K562 (cell line): ENCODE results near the gene HSF2. TPM values are rescaled to one million over a fixed set of nuclear protein-coding genes. Genes with fewer than 3 reads are reported as not detected.
A peak's percentile ranks its signal among the peaks of the same experiment; 100 is the strongest.

Source experiments
- ATAC-seq: fragments of 200-7000 bp; cut with Tn5 transposase; 3 replicates; pipeline ENCODE4 v1.9.1; 2020; ENCODE audit warnings: moderate library complexity
- BruUV-seq: library from RNA; stranded (reverse); fragments of 400-500 nt; replicated peaks from 2 replicates; lab custom pipeline; 2021; lab: Mats Ljungman, UMichigan
- CTCF ChIA-PET: fragments of 300-600 bp; formaldehyde crosslinking; extraction: SDS; loops from one replicate; lab custom pipeline; 2021; ENCODE audit warnings: low intra/inter-chr PET ratio; lab: Yijun Ruan, JAX
- POLR2A ChIA-PET: fragments of 300-600, 350-650 bp; sonication (Branson Sonifier 250); formaldehyde crosslinking; extraction: SDS; loops from one replicate; lab custom pipeline; 2021; ENCODE audit warnings: antibody characterized with exemption, inconsistent platforms; lab: Yijun Ruan, JAX
- DNase-seq, 4 experiments: peaks; one replicate each; pipeline versions ENCODE4 v3.0.0 to v3.0.0-alpha.2; 2011 to 2018; ENCODE audit warnings: low spot score in 3 of 4, mixed read lengths in 3 of 4; ENCODE audit errors: extremely low read depth in 1 of 4
- FAIRE-seq: peaks from 2 replicates; lab custom pipeline; 2011; peaks lifted over from hg19 to GRCh38; lab: Jason Lieb, UNC
- H2AFZ ChIP-seq: 2 replicates; pipeline ENCODE4 v1.6.0; 2011; ENCODE audit warnings: low read depth, low read length, control low read depth, inconsistent platforms
- H3K27ac ChIP-seq: fragments of 200-600 bp; 3 replicates; pipeline ENCODE4 v1.8.0; 2011; ENCODE audit warnings: low read depth, mild to moderate bottlenecking, control low read depth, inconsistent platforms, low read length, moderate library complexity, mixed read lengths; ENCODE audit errors: extremely low read depth
- H3K27me3 ChIP-seq, 2 experiments: fragments of 300-600 bp in 1 of 2; 2 replicates in 1 of 2; 3 replicates in 1 of 2; pipeline versions ENCODE4 v1.6.0 to v1.8.0; 2011; ENCODE audit warnings: inconsistent platforms in 2 of 2, low read length in 2 of 2, mild to moderate bottlenecking in 1 of 2, mixed read lengths in 1 of 2, moderate library complexity in 1 of 2; ENCODE audit not compliant: control insufficient read depth in 2 of 2, insufficient read depth in 2 of 2
- H3K36me3 ChIP-seq: fragments of 300-600 bp; 3 replicates; pipeline ENCODE4 v1.8.0; 2011; ENCODE audit warnings: mild to moderate bottlenecking, low read length, inconsistent platforms; ENCODE audit not compliant: control insufficient read depth, insufficient read depth
- H3K4me1 ChIP-seq, 2 experiments: fragments of 200-600 bp in 1 of 2; replicated peaks in 1 of 2; 2 replicates in 1 of 2; 3 replicates in 1 of 2; pipeline versions ENCODE4 v1.5.1 to v1.8.0; 2011; ENCODE audit warnings: inconsistent platforms in 2 of 2, low read length in 2 of 2, mild to moderate bottlenecking in 1 of 2, mixed read lengths in 1 of 2, moderate library complexity in 1 of 2; ENCODE audit not compliant: control insufficient read depth in 2 of 2, insufficient read depth in 2 of 2
- H3K4me2 ChIP-seq: 2 replicates; pipeline ENCODE4 v1.6.1; 2011; ENCODE audit warnings: low read length, control low read depth, inconsistent platforms, mixed read lengths; ENCODE audit not compliant: insufficient read depth
- H3K4me3 ChIP-seq: fragments of 200-600 bp; sonication (generic), shearing (Covaris generic); 2 replicates; pipeline ENCODE4 v1.5.1; 2016; ENCODE audit warnings: control low read depth, inconsistent platforms
- H3K79me2 ChIP-seq: fragments of 200-600 bp; 3 replicates; pipeline ENCODE4 v1.8.0; 2011; ENCODE audit warnings: low read length, inconsistent platforms; ENCODE audit not compliant: control insufficient read depth, insufficient read depth
- H3K9ac ChIP-seq, 2 experiments: 2 replicates each; pipeline versions ENCODE4 v1.6.0 to v1.6.1; 2011; ENCODE audit warnings: low read depth in 2 of 2, low read length in 2 of 2, control low read depth in 1 of 2, inconsistent platforms in 1 of 2, mild to moderate bottlenecking in 1 of 2, mixed read lengths in 1 of 2; ENCODE audit not compliant: insufficient read depth in 1 of 2
- H3K9me1 ChIP-seq: one replicate; pipeline ENCODE4 v1.6.0; 2011; ENCODE audit warnings: inconsistent platforms, mild to moderate bottlenecking, low read length, moderate library complexity; ENCODE audit not compliant: control insufficient read depth, insufficient read depth
- H3K9me3 ChIP-seq: replicated peaks from 2 replicates; pipeline ENCODE4 v1.5.1; 2011; ENCODE audit warnings: low read depth, low read length, inconsistent platforms; ENCODE audit not compliant: control insufficient read depth, insufficient read depth
- H4K20me1 ChIP-seq: replicated peaks from 2 replicates; pipeline ENCODE4 v1.6.1; 2011; ENCODE audit warnings: low read length, inconsistent platforms, mixed read lengths; ENCODE audit not compliant: control insufficient read depth, insufficient read depth
- HMBOX1 ChIP-seq: sonication (generic); IDR thresholded peaks from 2 replicates; pipeline ENCODE4 v1.6.1; 2016
- MEIS2 ChIP-seq: fragments of 450-650 bp; IDR thresholded peaks from 2 replicates; pipeline ENCODE4 v1.6.1; 2014; ENCODE audit warnings: mild to moderate bottlenecking; ENCODE audit not compliant: partially characterized antibody
- NFIC ChIP-seq: fragments of 450-650 bp; IDR thresholded peaks from 2 replicates; pipeline ENCODE4 v1.6.1; 2017; ENCODE audit warnings: mild to moderate bottlenecking, inconsistent platforms
- NRF1 ChIP-seq, 2 experiments: fragments of 450-650 bp; IDR thresholded peaks in 1 of 2; conservative IDR thresholded peaks in 1 of 2; 2 replicates each; pipeline ENCODE4 v1.6.1; 2014; ENCODE audit warnings: mild to moderate bottlenecking in 2 of 2
- STAG1 ChIP-seq: sonication (generic); formaldehyde crosslinking; IDR thresholded peaks from 2 replicates; pipeline ENCODE4 v1.5.0; 2020; ENCODE audit warnings: missing genetic modification reagents, borderline replicate concordance
- TEAD4 ChIP-seq, 2 experiments: sonication (generic) in 1 of 2; formaldehyde crosslinking in 1 of 2; IDR thresholded peaks; 2 replicates each; pipeline versions ENCODE4 v1.6.1 to v1.8.0; 2012 to 2022; ENCODE audit warnings: borderline replicate concordance in 1 of 2, inconsistent platforms in 1 of 2, low read length in 1 of 2, mild to moderate bottlenecking in 1 of 2, missing genetic modification reagents in 1 of 2
- USF2 ChIP-seq: sonication (generic); formaldehyde crosslinking; IDR thresholded peaks from 2 replicates; pipeline ENCODE4 v1.5.0; 2020; ENCODE audit warnings: missing genetic modification reagents
- ZBTB11 ChIP-seq, 3 experiments: fragments of 200-800 bp in 1 of 3; fragments of 250-450 bp in 1 of 3; fragments of 450-650 bp in 1 of 3; sonication (Bioruptor Pico) in 1 of 3; sonication (Bioruptor generic) in 1 of 3; formaldehyde crosslinking in 1 of 3; IDR thresholded peaks; 2 replicates each; pipeline versions ENCODE4 v1.6.1 to v1.8.0; 2016 to 2022; ENCODE audit warnings: mild to moderate bottlenecking in 2 of 3, missing genetic modification characterization in 2 of 3, missing compliant biosample characterization in 1 of 3, moderate library complexity in 1 of 3
- ZSCAN29 ChIP-seq: fragments of 450-650 bp; IDR thresholded peaks from 2 replicates; pipeline ENCODE4 v1.6.1; 2017
- WGBS: fragments of 100-300 bp; shearing (Covaris generic); methylation state at CpG from one replicate; pipeline ENCODE4 v1.1.6; 2016; ENCODE audit warnings: low coverage, mixed read lengths; ENCODE audit not compliant: insufficient coverage; ENCODE audit errors: missing lambda C conversion rate; 5-methylcytosine and 5-hydroxymethylcytosine counted together
- in situ Hi-C: fragments of 300-500 bp; cut with MboI; formaldehyde crosslinking; loops from 4 replicates; pipeline ENCODE4 v1.15.0; 2018; ENCODE audit warnings: inconsistent platforms, mixed read lengths
- intact Hi-C: fragments of 100-400 bp; cut with micrococcal nuclease; formaldehyde crosslinking; loops from 2 replicates; pipeline ENCODE4 v1.14.2; 2022
- polyA plus RNA-seq, 8 experiments: library from polyadenylated mRNA; depleted of rRNA in 4 of 8; stranded (reverse) in 5 of 8; unstranded in 3 of 8; fragments of >200 nt; fragmentation: Nextera tagmentation in 2 of 8; fragmentation: Illumina TruSeq in 1 of 8; extraction: Ambion mirVana in 2 of 8; extraction: Trizol in 1 of 8; gene quantifications; 2 replicates each; pipeline versions ENCODE4 v1.2.1 to v1.2.3, GENCODE V29; 2011 to 2014; ENCODE audit warnings: inconsistent platforms in 1 of 8, missing spikeins in 1 of 8
- total RNA-seq, 7 experiments: library from RNA; depleted of rRNA in 6 of 7; stranded (reverse); fragments of >200 nt in 6 of 7; fragmentation: Illumina TruSeq in 2 of 7; extraction: Trizol in 2 of 7; gene quantifications; 2 replicates each; pipeline versions ENCODE4 v1.2.1 to v1.2.3, GENCODE V29; 2011 to 2021; ENCODE audit warnings: low replicate concordance in 1 of 7

HSF2 gene
- total and polyA plus RNA-seq, 9 of the 15 experiments (the other 6 are each of a cell fraction or from before 2014, with no cell fraction given), result 19.1 to 73.1 (median 29.2) TPM

- ChIA-PET CTCF (no interaction called here), POLR2A (no interaction called here)
- no peaks in the 10 kb centered on the region for H3K9me3 ChIP-seq
- H3K9me1 ChIP-seq, result no peaks in the 10 kb centered on the region
- BruUV-seq, result no TSS peak
- peak overlapping the region; percentile 89 for H2AFZ ChIP-seq
- H4K20me1 ChIP-seq, result no peaks in the 10 kb centered on the region
- H3K4me3 ChIP-seq, result no peak overlapping the region
- H3K27me3 ChIP-seq, result no peaks in the 10 kb centered on the region
- H3K4me1 ChIP-seq, result peaks cover 0 to 3% of the 10 kb centered on the region in 2 experiments; a peak in 3 of 5 replicates
- TF ChIP-seq MEIS2 (no peak), NRF1 (conservative IDR thresholded peaks at IDR 0.05 in 1 of 2, IDR thresholded peaks at IDR 0.05 in 1 of 2) (peak in 1 of 2 experiments; percentile 53; a peak in 3 of 4 replicates), HMBOX1 (peak; percentile 57; the same call in 1 of the 2 replicates)
- H3K27ac ChIP-seq, result peak overlapping the region; percentile 60; the same call in 1 of the 3 replicates
- peak in 1 of 4 experiments; percentile 64 for DNase-seq
- in situ Hi-C loops, result no loop called here
- peak; percentile 78 for ATAC-seq
- H3K36me3 ChIP-seq, result no peaks in the 10 kb centered on the region
- intact Hi-C loops, result no loop called here
- 27% methylated on average over 8 of the region's 8 CpGs for WGBS
- no peak overlapping the region for H3K9ac ChIP-seq
- peak overlapping the region; percentile 41; the same call in 1 of the 2 replicates for H3K4me2 ChIP-seq
- H3K79me2 ChIP-seq, result no peaks in the 10 kb centered on the region
- FAIRE-seq, result no peak
These were observed 6.0 kb upstream of the HSF2 start for GRCh38 chr6:122393351-122393896.

GRCh38 chr6:122394016-122394415 lies 5.4 kb upstream of the HSF2 start:
- BruUV-seq, result no TSS peak
- WGBS, result 51% methylated on average over 5 of the region's 5 CpGs
- POLR2A ChIA-PET, result no interaction called here

More at GRCh38 chr6:122394016-122394415, 5.4 kb upstream of the HSF2 start:
- H3K4me3 ChIP-seq, result no peak overlapping the region
- no peaks in the 10 kb centered on the region for H3K36me3 ChIP-seq
- no peaks in the 10 kb centered on the region for H4K20me1 ChIP-seq
- no peak for FAIRE-seq
- no peaks in the 10 kb centered on the region for H3K9me3 ChIP-seq
- ATAC-seq, result peak; percentile 33
- in situ Hi-C loops (no loop called here), intact Hi-C loops (no loop called here)
- DNase-seq, result no peak
- no peak overlapping the region; the same call in 1 of the 2 replicates for H3K4me2 ChIP-seq
- H3K9ac ChIP-seq, result no peak overlapping the region
- H3K27ac ChIP-seq, result no peak overlapping the region
- H3K4me1 ChIP-seq, result peaks cover 0 to 3% of the 10 kb centered on the region in 2 experiments; a peak in 3 of 5 replicates
- TF ChIP-seq STAG1 (CRISPR knock-in tag), result no peak
- TF ChIP-seq NFIC, result no peak
- no peak for TF ChIP-seq ZSCAN29
- no peak for TF ChIP-seq TEAD4 (IDR thresholded peaks at IDR 0.05; ENCODE audit: low read length)
- no peak for TF ChIP-seq TEAD4 (CRISPR knock-in tag; IDR thresholded peaks at IDR 0.05; ENCODE audit: borderline replicate concordance)
- TF ChIP-seq USF2 (CRISPR knock-in tag), result no peak
- no peak for TF ChIP-seq ZBTB11 (CRISPR knock-in tag; IDR thresholded peaks at IDR 0.05)
- H3K27me3 ChIP-seq, result no peaks in the 10 kb centered on the region
- CTCF ChIA-PET, result no interaction called here
- H3K79me2 ChIP-seq, result no peaks in the 10 kb centered on the region
- peak overlapping the region; percentile 89 for H2AFZ ChIP-seq
- no peaks in the 10 kb centered on the region for H3K9me1 ChIP-seq
